IPS-20b (cell line): ENCODE data around the gene CHIA.

ENCODE experiments used
- H3K27ac ChIP-seq: one replicate; pipeline ENCODE4 v1.5.1; 2013; ENCODE audit warnings: low read length
- H3K27me3 ChIP-seq: 2 replicates; pipeline ENCODE4 v1.6.1; 2013; ENCODE audit warnings: mild to moderate bottlenecking, low read length, inconsistent platforms; ENCODE audit not compliant: insufficient read depth
- H3K36me3 ChIP-seq: 2 replicates; pipeline ENCODE4 v1.6.1; 2013; ENCODE audit warnings: low read depth, mild to moderate bottlenecking, inconsistent platforms, low read length, moderate library complexity; ENCODE audit not compliant: insufficient read depth
- H3K4me1 ChIP-seq: 2 replicates; pipeline ENCODE4 v1.6.1; 2013; ENCODE audit warnings: mild to moderate bottlenecking, control low read depth, inconsistent platforms, low read length, moderate library complexity; ENCODE audit not compliant: insufficient read depth
- H3K4me3 ChIP-seq: 2 replicates; pipeline ENCODE4 v1.5.1; 2013; ENCODE audit warnings: mild to moderate bottlenecking, low read length, inconsistent platforms
- H3K9ac ChIP-seq: 2 replicates; pipeline ENCODE4 v1.6.1; 2013; ENCODE audit warnings: low read depth, mild to moderate bottlenecking, inconsistent platforms, low read length, moderate library complexity
- H3K9me3 ChIP-seq: 2 replicates; pipeline ENCODE4 v1.6.1; 2013; ENCODE audit warnings: mild to moderate bottlenecking, low read depth, low read length, inconsistent platforms; ENCODE audit not compliant: insufficient read depth

CHIA gene

GRCh38 chr1:111290630-111291029, at the start of gene CHIA:
Gene CHIA, plus strand, starts transcription at chr1:111290851. Its CDS starts 19,617 bp downstream, at chr1:111310468.
- no peaks in the 10 kb centered on the region for H3K36me3 ChIP-seq
- no peak within 1 kb of the TSS for H3K9ac ChIP-seq
- no peaks in the 10 kb centered on the region for H3K27me3 ChIP-seq
- H3K9me3 ChIP-seq, result no peaks in the 10 kb centered on the region
- H3K27ac ChIP-seq, result no peak within 1 kb of the TSS
- H3K4me3 ChIP-seq, result no peak within 1 kb of the TSS
- H3K4me1 ChIP-seq, result no peaks in the 10 kb centered on the region

DNA sequence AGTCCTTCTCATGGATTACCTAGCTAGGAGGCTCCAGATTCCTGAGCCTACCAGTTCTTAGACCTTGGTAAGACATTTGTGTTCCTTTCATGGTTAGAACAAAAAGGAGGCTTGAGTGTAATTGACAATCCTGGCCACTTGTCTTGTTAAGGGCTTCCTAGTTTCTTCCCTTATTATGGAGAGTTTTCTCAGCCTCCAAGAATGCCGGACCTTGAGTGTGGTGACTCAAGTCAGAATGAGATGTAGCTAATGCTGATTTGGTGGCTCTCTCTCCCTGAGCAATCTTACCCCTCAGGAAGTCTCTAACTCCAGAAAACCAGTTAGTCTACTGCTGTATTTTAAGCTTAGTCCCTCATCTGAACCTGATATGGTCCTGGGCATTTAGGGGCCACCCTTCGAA, 48.9 kb upstream of the CHIA start:
- Histone ChIP-seq H3K4me3 (no peak overlapping the region), H3K27me3 (no peaks in the 10 kb centered on the region), H3K4me1 (peaks cover 5% of the 10 kb centered on the region; the same call in 1 of the 2 replicates), H3K9me3 (no peaks in the 10 kb centered on the region), H3K27ac (no peak overlapping the region), H3K9ac (no peak overlapping the region), H3K36me3 (no peaks in the 10 kb centered on the region)

DNA sequence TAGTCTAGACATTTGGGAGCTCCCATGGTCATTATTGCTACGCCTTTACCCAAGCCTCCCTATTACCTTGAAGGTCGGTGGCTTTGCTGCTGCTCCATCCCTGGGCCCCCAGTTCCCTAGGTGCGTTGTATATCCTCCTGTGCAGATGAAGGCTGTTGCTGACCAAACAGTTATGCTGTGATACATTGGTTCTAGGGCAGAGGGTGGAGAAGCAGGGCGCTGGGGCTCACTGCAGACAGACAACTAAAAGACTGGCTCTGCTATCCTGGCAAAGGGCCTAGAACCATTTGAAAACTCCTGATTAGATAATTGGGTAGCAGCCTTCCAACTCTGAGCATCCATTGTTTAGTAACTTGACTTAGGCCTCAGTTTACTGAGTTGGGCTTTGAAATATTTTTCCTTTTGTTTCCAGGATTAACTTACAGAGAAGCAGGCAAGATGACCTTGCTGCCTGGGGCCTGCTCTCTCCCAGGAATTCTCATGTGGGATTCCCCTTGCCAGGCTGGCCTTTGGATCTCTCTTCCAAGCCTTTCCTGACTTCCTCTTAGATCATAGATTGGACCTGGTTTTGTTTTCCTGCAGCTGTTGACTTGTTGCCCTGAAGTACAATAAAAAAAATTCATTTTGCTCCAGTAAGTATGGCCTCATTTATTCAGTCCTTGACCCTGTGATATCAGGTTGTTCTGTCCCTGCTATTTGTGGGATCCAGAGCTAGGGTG, 47.7 kb upstream of the CHIA start:
- H3K4me1 ChIP-seq, result peaks cover under 1% of the 10 kb centered on the region; the same call in 1 of the 2 replicates
- H3K9ac ChIP-seq, result no peak overlapping the region
- H3K36me3 ChIP-seq, result no peaks in the 10 kb centered on the region
- no peaks in the 10 kb centered on the region for H3K27me3 ChIP-seq
- no peak overlapping the region for H3K4me3 ChIP-seq
- no peaks in the 10 kb centered on the region for H3K9me3 ChIP-seq
- no peak overlapping the region for H3K27ac ChIP-seq

- H3K27ac ChIP-seq, result no peak overlapping the region
- H3K36me3 ChIP-seq, result no peaks in the 10 kb centered on the region
- H3K4me1 ChIP-seq, result no peaks in the 10 kb centered on the region
- no peak overlapping the region for H3K4me3 ChIP-seq
- H3K27me3 ChIP-seq, result no peaks in the 10 kb centered on the region
- no peaks in the 10 kb centered on the region for H3K9me3 ChIP-seq
- H3K9ac ChIP-seq, result no peak overlapping the region
Measured at GRCh38 chr1:111247125-111247838, 43.4 kb upstream of the CHIA start.

DNA sequence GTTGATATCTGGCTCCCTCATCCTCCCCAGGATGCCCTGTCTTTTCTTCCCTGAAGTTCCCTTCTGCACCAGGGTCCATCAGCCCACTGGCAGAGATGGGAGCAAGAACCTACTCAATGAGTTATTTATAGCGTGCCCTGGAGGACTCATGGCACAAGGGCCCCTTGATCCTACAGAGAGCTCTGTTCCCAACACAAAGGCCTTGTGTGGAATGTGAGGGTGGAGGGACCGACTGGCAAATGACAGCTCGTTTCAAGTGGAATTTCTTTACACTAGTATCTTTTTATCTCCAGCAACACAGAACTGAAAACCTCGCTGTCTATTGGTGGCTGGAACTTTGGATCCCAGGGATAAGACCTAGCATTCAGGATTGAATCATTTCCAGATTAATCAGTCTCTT, 40.7 kb upstream of the CHIA start:
- no peak overlapping the region for H3K9ac ChIP-seq
- H3K27ac ChIP-seq, result no peak overlapping the region
- H3K27me3 ChIP-seq, result no peaks in the 10 kb centered on the region
- no peaks in the 10 kb centered on the region for H3K9me3 ChIP-seq
- H3K36me3 ChIP-seq, result no peaks in the 10 kb centered on the region
- H3K4me1 ChIP-seq, result no peaks in the 10 kb centered on the region
- H3K4me3 ChIP-seq, result no peak overlapping the region

GRCh38 chr1:111251570-111251969, 39.1 kb upstream of the CHIA start:
- Histone ChIP-seq H3K36me3 (no peaks in the 10 kb centered on the region), H3K4me1 (no peaks in the 10 kb centered on the region), H3K4me3 (no peak overlapping the region), H3K9ac (no peak overlapping the region), H3K27me3 (no peaks in the 10 kb centered on the region), H3K9me3 (no peaks in the 10 kb centered on the region), H3K27ac (no peak overlapping the region)

DNA sequence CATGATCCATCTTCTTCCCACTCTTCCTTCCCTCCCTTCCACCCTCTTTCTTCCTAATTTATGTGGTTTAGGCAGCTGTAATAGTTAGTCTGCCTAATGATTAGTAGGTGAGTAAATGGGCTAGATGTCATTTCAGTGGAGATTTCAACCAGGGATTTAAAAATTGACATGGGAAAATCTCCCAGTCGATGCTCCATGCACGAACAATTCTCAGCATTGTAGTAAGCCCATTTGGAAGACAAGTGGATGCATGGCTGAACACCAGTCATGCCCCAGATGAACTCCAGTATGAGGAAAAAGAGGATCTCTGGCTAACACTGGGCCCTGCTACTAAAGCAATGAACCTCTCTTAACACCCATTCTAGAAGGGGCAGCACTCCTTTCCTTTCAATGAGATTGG, 37.9 kb upstream of the CHIA start:
- H3K27me3 ChIP-seq, result no peaks in the 10 kb centered on the region
- H3K9ac ChIP-seq, result no peak overlapping the region
- H3K9me3 ChIP-seq, result no peaks in the 10 kb centered on the region
- no peak overlapping the region for H3K4me3 ChIP-seq
- H3K36me3 ChIP-seq, result no peaks in the 10 kb centered on the region
- no peak overlapping the region for H3K27ac ChIP-seq
- H3K4me1 ChIP-seq, result no peaks in the 10 kb centered on the region

DNA sequence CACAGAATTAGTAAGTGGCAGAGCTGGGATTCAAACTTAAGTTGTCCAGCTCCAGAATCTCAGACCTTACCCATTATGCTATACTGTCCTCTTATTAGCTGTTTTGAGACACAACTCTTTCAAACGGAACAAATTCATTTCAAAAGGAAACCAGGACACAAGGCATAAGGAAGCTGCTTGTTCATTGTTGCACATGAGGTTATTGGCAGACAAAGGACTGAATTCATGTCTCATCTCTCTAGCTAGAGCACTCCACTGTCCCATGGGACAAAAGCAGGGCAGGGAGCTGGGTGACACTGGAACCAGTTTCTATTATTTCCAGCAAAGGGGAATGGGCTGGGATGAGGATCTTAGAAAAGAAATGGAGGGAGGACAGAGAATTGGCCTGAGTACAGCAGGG, 36.8 kb upstream of the CHIA start:
- H3K36me3 ChIP-seq, result no peaks in the 10 kb centered on the region
- no peaks in the 10 kb centered on the region for H3K4me1 ChIP-seq
- H3K27me3 ChIP-seq, result no peaks in the 10 kb centered on the region
- H3K27ac ChIP-seq, result no peak overlapping the region
- no peak overlapping the region for H3K4me3 ChIP-seq
- H3K9me3 ChIP-seq, result no peaks in the 10 kb centered on the region
- no peak overlapping the region for H3K9ac ChIP-seq

DNA sequence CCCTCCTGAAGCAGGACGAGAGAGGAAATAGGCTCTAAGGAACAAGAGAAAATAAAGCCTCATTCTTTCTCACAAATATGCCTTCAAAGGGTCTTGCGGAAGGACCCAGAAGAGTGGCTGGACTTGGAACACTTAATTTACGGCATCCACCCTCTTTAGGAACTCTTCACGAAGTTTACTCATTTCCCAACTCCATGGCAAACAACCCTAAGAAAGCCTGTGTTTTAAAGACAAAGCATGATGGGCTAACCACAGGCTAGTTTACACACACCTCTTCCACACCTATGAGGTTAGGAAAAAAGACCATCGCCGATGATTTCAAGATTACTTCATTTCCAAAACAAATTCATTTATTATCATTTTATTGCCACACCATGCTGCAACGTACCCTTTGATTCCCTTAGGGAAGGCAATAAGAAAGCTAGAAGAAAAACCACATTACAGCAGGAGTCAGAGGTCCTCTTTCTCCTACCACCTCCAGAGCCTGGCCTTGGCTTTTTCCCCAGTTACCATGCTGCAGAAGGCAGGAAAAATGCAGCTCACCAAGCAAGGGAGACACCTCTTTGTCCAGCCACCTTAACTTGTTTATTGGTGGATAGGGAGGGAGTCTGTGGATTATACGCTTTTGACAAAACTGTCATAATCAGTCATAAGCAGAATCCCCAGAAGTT, 33.5 kb upstream of the CHIA start:
- H3K9me3 ChIP-seq, result no peaks in the 10 kb centered on the region
- no peaks in the 10 kb centered on the region for H3K27me3 ChIP-seq
- H3K4me1 ChIP-seq, result no peaks in the 10 kb centered on the region
- H3K27ac ChIP-seq, result no peak overlapping the region
- H3K4me3 ChIP-seq, result no peak overlapping the region
- no peaks in the 10 kb centered on the region for H3K36me3 ChIP-seq
- no peak overlapping the region for H3K9ac ChIP-seq

- Histone ChIP-seq H3K9me3 (no peaks in the 10 kb centered on the region), H3K4me1 (peaks cover 10% of the 10 kb centered on the region), H3K27me3 (peaks cover 19% of the 10 kb centered on the region; the same call in 1 of the 2 replicates), H3K4me3 (no peak overlapping the region), H3K36me3 (no peaks in the 10 kb centered on the region), H3K9ac (no peak overlapping the region), H3K27ac (no peak overlapping the region)
Measured at GRCh38 chr1:111267801-111268508, 22.7 kb upstream of the CHIA start.

DNA sequence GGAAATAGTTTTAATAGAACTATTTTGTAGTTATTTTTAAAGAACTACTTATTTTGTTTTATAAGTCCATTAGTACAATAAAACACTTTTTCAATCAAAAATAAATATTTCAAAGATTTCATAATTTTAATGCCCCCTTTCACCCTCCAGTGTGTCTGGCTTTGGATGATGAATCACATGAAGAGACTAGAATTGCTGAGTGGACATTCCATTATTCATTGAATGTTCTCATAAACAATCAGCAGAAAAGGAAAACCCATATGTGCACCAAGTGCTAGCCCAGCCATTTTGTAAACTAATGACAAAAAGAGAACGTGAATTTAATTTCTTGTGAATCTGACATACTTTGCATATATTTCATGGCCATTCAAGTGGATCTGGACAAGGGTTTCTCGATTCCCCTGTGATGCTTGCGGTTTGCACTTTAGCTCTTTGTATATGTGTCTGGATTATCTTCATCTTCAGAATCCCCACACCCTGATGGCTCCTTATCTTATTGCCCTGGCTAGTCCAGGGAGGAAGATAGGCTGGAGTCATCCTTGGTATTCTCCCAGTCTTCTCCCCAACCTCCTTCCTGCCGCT, 20.7 kb upstream of the CHIA start:
- no peaks in the 10 kb centered on the region for H3K36me3 ChIP-seq
- H3K9me3 ChIP-seq, result no peaks in the 10 kb centered on the region
- no peak overlapping the region for H3K4me3 ChIP-seq
- H3K9ac ChIP-seq, result no peak overlapping the region
- H3K27ac ChIP-seq, result no peak overlapping the region
- H3K27me3 ChIP-seq, result peaks cover 19% of the 10 kb centered on the region; the same call in 1 of the 2 replicates
- peaks cover 10% of the 10 kb centered on the region for H3K4me1 ChIP-seq
